Heart right ventricle (tissue), 16 donors: ENCODE results near the gene NUDT1. TPM values are rescaled to one million over a fixed set of nuclear protein-coding genes. Genes with fewer than 3 reads are reported as not detected.
A peak's percentile ranks its signal among the peaks of the same experiment; 100 is the strongest.

Source experiments
- ATAC-seq, 8 donors: fragments of 200-7000 bp; cut with Tn5 transposase; one replicate each; pipeline ENCODE4 v1.9.1; 2020; ENCODE audit warnings: mild to moderate bottlenecking in 8 of 8, moderate library complexity in 8 of 8, moderate number of reproducible peaks in 1 of 8
- DNase-seq, 2 donors: peaks; one replicate each; pipeline ENCODE4 v3.0.0-alpha.2; 2020
- H3K27ac ChIP-seq, 10 donors: fragments of 200-600 bp; sonication (generic) in 2 of 10; one replicate each; pipeline versions ENCODE4 v1.5.0 to v1.8.0; 2020 to 2022; ENCODE audit warnings: mild to moderate bottlenecking in 3 of 10
- H3K27me3 ChIP-seq, 7 donors: fragments of 200-600 bp; one replicate each; pipeline ENCODE4 v1.8.0; 2021 to 2022; ENCODE audit warnings: mild to moderate bottlenecking in 2 of 7
- H3K36me3 ChIP-seq, 9 donors: fragments of 200-600 bp; sonication (generic) in 1 of 9; one replicate each; pipeline versions ENCODE4 v1.5.0 to v1.8.0; 2020 to 2022; ENCODE audit warnings: mild to moderate bottlenecking in 2 of 9
- H3K4me1 ChIP-seq, 9 donors: fragments of 200-600 bp; sonication (generic) in 1 of 9; one replicate each; pipeline versions ENCODE4 v1.5.0 to v1.8.0; 2020 to 2022; ENCODE audit warnings: mild to moderate bottlenecking in 4 of 9
- H3K4me3 ChIP-seq, 10 donors: fragments of 200-600 bp; sonication (generic) in 2 of 10; one replicate each; pipeline versions ENCODE4 v1.5.0 to v1.8.0; 2020 to 2022; ENCODE audit warnings: mild to moderate bottlenecking in 7 of 10, moderate library complexity in 2 of 10
- H3K9me3 ChIP-seq, 11 donors: fragments of 200-600 bp in 10 of 11; sonication (generic) in 2 of 11; one replicate each; pipeline versions ENCODE4 v1.5.0 to v1.8.0; 2013 to 2022; ENCODE audit warnings: mild to moderate bottlenecking in 2 of 11, control low read depth in 1 of 11, moderate library complexity in 1 of 11
- CTCF ChIP-seq, 9 donors: fragments of 200-600 bp; sonication (generic) in 2 of 9; IDR thresholded peaks; one replicate each; pipeline versions ENCODE4 v1.5.0 to v1.8.0; 2021 to 2022; ENCODE audit warnings: antibody characterized with exemption in 9 of 9, mild to moderate bottlenecking in 5 of 9, moderate library complexity in 1 of 9
- WGBS, 2 donors: extraction: QIAGEN DNeasy Blood & Tissue Kit; methylation state at CpG; one replicate each; pipeline ENCODE4 v1.1.7; 2013; ENCODE audit warnings: inconsistent platforms in 1 of 2; 5-methylcytosine and 5-hydroxymethylcytosine counted together
- intact Hi-C, 10 donors: fragments of 100-400 bp; cut with DNase I; formaldehyde crosslinking; loops; one replicate each; pipeline versions ENCODE4 v1.11.1 to v1.14.2; 2022
- polyA plus RNA-seq, 2 donors: library from polyadenylated mRNA; stranded (reverse); fragments of 200-250 nt; gene quantifications; one replicate each; pipeline ENCODE4 v1.2.3, GENCODE V29; 2013
- total RNA-seq, 10 donors: library from RNA; stranded (reverse); fragmentation: NEBNext Ultra II Directional in 3 of 10; extraction: Animal tissue kit (Norgen Biotek cat#: 25700) in 3 of 10; gene quantifications; one replicate each; pipeline versions ENCODE4 v1.2.1 to v1.2.4, GENCODE V29; 2021 to 2023
- donor health status: Arrhythmogenic right ventricular cardiomyopathy.
- donor health status: ischemic (EF 13 %, LVEDD 7.1; RV severe dilation, severe dysfunction).
- donor health status: healthy with polysubstance abuse.
- donor health status: DM: no; HTN: yes; CAD: no.
- donor health status: DM: no; HTN: no; CAD: no.
- donor health status: ischemic (EF 25% LVEDD 6.9; RV normal size, moderate dysfunction).
- donor health status: ischemic (EF 25% LVEDD 5.7; RV mildly dilated, moderate dysfunction).
- donor health status: healthy.
- donor health status: DM: yes; HTN: yes; CAD: no.
- donor health status: Ischemic cardiomyopathy.
- donor health status: ischemic (EF 35%, LVEDD 5.7; RV mildly dilated, moderate dysfunction).
- donor health status: nonischemic (EF 11% LVEDD 7.7; RV severe dilation, severe dysfunction).
- donor health status: DM: yes; HTN: yes; CAD: no.
- donor health status: PGD.
- donor health status: ischemic (EF 29% LVEDD 5.4; RV normal size, mild dysfunction).
- donor health status: nonischemic (EF 23%, LVEDD 6.1; RV moderate dilation, normal function).

Gene NUDT1
- total and polyA plus RNA-seq, 12 donors, result 7.7 to 35.8 (median 12.8) TPM

GRCh38 chr7:2248984-2249694 is 7.1 kb downstream of the NUDT1 start:
- Histone ChIP-seq H3K36me3 (peaks cover 0 to 12% (median 0%) of the 10 kb centered on the region in 9 donors), H3K27me3 (no peaks in the 10 kb centered on the region), H3K9me3 (no peaks in the 10 kb centered on the region), H3K27ac (peak overlapping the region in 8 of 10 donors; percentile 25 to 81 (median 57)), H3K4me1 (peaks cover 0 to 38% (median 10%) of the 10 kb centered on the region in 9 donors), H3K4me3 (peak overlapping the region in 2 of 10 donors; percentile 13 to 17)
- TF ChIP-seq CTCF (IDR thresholded peaks at IDR 0.05), result peak in 4 of 9 donors; percentile 18 to 38 (median 30)
- ATAC-seq (peak; percentile 51 to 90 (median 80)), DNase-seq (peak; percentile 54 to 64)
- intact Hi-C loops, result loop anchor here in 7 of 10 donors (5.0 to 10.0 kb wide), 3 partner anchors 66 to 103 kb away; partner anchors contain the start of genes EIF3B (in 3 of the 7) and SNX8 (in 1 of the 7)
- 30 to 40% methylated on average over 24 of the region's 24 CpGs for WGBS, 2 donors

GRCh38 chr7:2249744-2250323 is 7.8 kb downstream of the NUDT1 start:
- no peak for DNase-seq
- Histone ChIP-seq H3K27ac (peak overlapping the region in 4 of 10 donors; percentile 57 to 81 (median 66)), H3K9me3 (no peaks in the 10 kb centered on the region), H3K36me3 (peaks cover 0 to 19% (median 0%) of the 10 kb centered on the region in 9 donors), H3K27me3 (no peaks in the 10 kb centered on the region), H3K4me3 (no peak overlapping the region), H3K4me1 (peaks cover 0 to 34% (median 10%) of the 10 kb centered on the region in 9 donors)
- intact Hi-C loops, result loop anchor here (5.0 to 10.0 kb wide), 4 partner anchors 65 to 102 kb away; partner anchors contain the start of genes EIF3B (in 3 of the 10) and SNX8 (in 1 of the 10)
- 83 to 87% methylated on average over 27 of the region's 27 CpGs for WGBS, 2 donors
- ATAC-seq, result peak in 1 of 8 donors; percentile 7
- no peak for TF ChIP-seq CTCF (IDR thresholded peaks at IDR 0.05)

- TF ChIP-seq CTCF (IDR thresholded peaks at IDR 0.05), result no peak
- Histone ChIP-seq H3K9me3 (no peaks in the 10 kb centered on the region), H3K27ac (no peak overlapping the region), H3K27me3 (no peaks in the 10 kb centered on the region), H3K4me3 (no peak overlapping the region), H3K36me3 (peaks cover 0 to 34% (median 0%) of the 10 kb centered on the region in 9 donors), H3K4me1 (peaks cover 0 to 26% (median 10%) of the 10 kb centered on the region in 9 donors)
- DNase-seq (no peak), ATAC-seq (no peak)
- intact Hi-C loops, result loop anchor here in 3 of 10 donors (5.0 to 10.0 kb wide), 2 partner anchors 93 to 96 kb away; no protein-coding TSS in a partner anchor
- 81 to 83% methylated on average over 10 of the region's 10 CpGs for WGBS, 2 donors
These were observed 9.4 kb downstream of the NUDT1 start for GRCh38 chr7:2251381-2251780.
